Urinary bladder (tissue), 4 donors: ENCODE measurements around the gene CD83. TPM values are rescaled to one million over a fixed set of nuclear protein-coding genes. Genes with fewer than 3 reads are reported as not detected.

ENCODE experiments used
- DNase-seq: peaks from one replicate; pipeline ENCODE4 v3.0.0-alpha.2; 2015; ENCODE audit errors: extremely low spot score
- H3K27ac ChIP-seq: one replicate; pipeline ENCODE4 v1.5.1; 2013; ENCODE audit warnings: low read depth, mild to moderate bottlenecking, moderate library complexity
- H3K36me3 ChIP-seq: one replicate; pipeline ENCODE4 v1.6.1; 2013; ENCODE audit warnings: mild to moderate bottlenecking, moderate library complexity; ENCODE audit not compliant: insufficient read depth
- H3K4me1 ChIP-seq: one replicate; pipeline ENCODE4 v1.6.1; 2013; ENCODE audit warnings: mild to moderate bottlenecking, moderate library complexity; ENCODE audit not compliant: insufficient read depth
- H3K4me3 ChIP-seq: one replicate; pipeline ENCODE4 v1.5.1; 2013; ENCODE audit warnings: low read depth, low read length
- WGBS: extraction: QIAGEN DNeasy Blood & Tissue Kit; methylation state at CpG from one replicate; pipeline ENCODE4 v1.1.7; 2013; 5-methylcytosine and 5-hydroxymethylcytosine counted together
- polyA plus RNA-seq: library from polyadenylated mRNA; stranded (reverse); fragments of 200-250 nt; gene quantifications from one replicate; pipeline ENCODE4 v1.2.3, GENCODE V29; 2013
- total RNA-seq: library from RNA; depleted of rRNA; stranded (reverse); fragments of >200 nt; gene quantifications from one replicate; pipeline ENCODE4 v1.2.3, GENCODE V29; 2014
- donor health status: healthy with polysubstance abuse.
- donor health status: healthy.

CD83 gene
- total and polyA plus RNA-seq, 2 donors, result 1.8 to 16.9 TPM

- DNase-seq, result no peak
- no peak overlapping the region for H3K4me3 ChIP-seq
- H3K4me1 ChIP-seq, result no peaks in the 10 kb centered on the region
- no peaks in the 10 kb centered on the region for H3K36me3 ChIP-seq
- no peak overlapping the region for H3K27ac ChIP-seq
- WGBS, result 85% methylated on average over 1 of the region's 1 CpG
These were observed 34.2 kb downstream of the CD83 start for GRCh38 chr6:14151773-14152172.

DNA sequence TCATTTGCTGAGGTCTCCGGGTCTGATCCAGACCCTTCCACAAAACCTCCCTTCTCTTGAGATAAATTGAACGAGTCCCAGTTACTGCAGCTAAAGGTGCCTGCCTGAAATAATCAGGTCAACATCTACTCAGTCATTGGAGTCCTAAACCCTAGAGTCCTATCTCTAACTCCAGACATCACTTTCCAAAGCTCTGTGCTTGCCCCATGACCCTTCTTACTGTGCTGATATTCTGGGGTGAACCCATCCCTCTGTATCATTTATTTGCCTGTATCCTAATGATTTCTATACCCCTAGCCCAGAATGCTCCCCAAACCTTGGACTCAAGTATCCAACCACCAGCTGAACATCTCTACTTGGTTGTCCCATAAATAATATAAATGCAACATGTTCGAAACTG, 35.7 kb downstream of the CD83 start:
- Histone ChIP-seq H3K4me1 (no peaks in the 10 kb centered on the region), H3K27ac (no peak overlapping the region), H3K36me3 (no peaks in the 10 kb centered on the region), H3K4me3 (no peak overlapping the region)
- no peak for DNase-seq
- 93% methylated on average over 3 of the region's 3 CpGs for WGBS

DNA sequence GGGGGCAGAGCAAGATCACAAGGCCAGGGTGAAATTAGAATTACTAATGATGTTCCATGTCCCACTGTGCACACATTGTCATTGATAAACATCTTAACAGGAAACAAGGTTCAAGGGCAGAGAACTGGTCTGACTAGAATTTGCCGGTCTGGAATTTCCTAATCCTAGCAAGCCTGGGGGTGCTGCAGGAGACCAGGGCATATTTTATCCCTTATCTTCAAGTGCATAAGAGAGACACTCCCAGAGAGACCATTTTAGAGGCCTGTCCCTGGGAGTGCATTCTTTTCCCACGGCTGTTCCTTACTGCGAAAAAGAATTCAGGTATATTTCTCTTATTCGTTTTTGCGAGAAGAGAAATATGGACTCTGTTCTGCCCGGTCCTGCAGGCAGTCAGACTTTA, 41.5 kb downstream of the CD83 start:
- Histone ChIP-seq H3K27ac (no peak overlapping the region), H3K36me3 (no peaks in the 10 kb centered on the region), H3K4me1 (no peaks in the 10 kb centered on the region), H3K4me3 (no peak overlapping the region)
- WGBS, result 93% methylated on average over 6 of the region's 6 CpGs
- no peak for DNase-seq

GRCh38 chr6:14162826-14163225, 45.3 kb downstream of the CD83 start:
- 94% methylated on average over 2 of the region's 2 CpGs for WGBS
- no peaks in the 10 kb centered on the region for H3K36me3 ChIP-seq
- no peak for DNase-seq
- H3K4me1 ChIP-seq, result no peaks in the 10 kb centered on the region
- H3K4me3 ChIP-seq, result no peak overlapping the region
- H3K27ac ChIP-seq, result no peak overlapping the region

DNA sequence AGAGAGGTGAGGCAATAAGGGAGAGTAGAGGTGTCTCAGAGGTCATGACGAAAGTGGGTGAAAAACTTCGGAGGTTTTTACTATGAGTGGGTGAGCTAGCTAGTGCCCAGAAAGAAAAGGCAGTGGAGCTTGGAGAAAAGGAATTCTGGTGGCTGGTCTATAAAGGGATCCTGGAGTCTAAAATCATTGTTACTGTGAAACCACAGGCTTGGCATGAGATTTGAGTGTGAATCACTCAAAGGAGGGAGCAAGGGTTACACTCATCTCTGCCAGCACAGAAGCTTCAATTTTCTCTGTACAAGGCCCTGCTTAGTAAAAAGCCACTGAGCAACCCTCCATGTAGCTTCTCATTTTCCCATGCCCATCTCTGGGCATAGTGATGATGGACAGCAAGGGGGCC, 47.5 kb downstream of the CD83 start:
- 97% methylated on average over 2 of the region's 2 CpGs for WGBS
- Histone ChIP-seq H3K36me3 (no peaks in the 10 kb centered on the region), H3K4me1 (no peaks in the 10 kb centered on the region), H3K27ac (no peak overlapping the region), H3K4me3 (no peak overlapping the region)
- no peak for DNase-seq

GRCh38 chr6:14166839-14167238, 49.3 kb downstream of the CD83 start:
- WGBS, result 79% methylated on average over 4 of the region's 4 CpGs

DNA sequence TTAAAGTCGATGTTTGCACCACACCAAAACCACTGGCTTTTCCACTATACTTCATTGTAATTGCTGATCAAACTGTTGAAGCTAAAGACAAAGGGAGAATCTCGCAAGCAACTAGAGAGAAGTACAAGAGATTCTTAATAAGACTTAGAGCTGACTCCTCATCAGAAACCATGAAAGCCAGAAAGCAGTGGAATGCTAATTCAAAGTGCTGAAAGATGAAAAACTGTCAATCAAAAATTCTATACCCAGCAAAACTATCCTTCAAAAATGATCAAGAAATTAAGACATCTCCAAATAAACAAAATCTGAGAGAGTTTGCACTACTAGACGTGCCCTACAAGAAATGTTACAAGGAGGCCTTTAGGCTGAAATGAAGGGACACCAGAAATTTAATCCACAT, 52.6 kb downstream of the CD83 start:
- DNase-seq, result no peak
- Histone ChIP-seq H3K4me3 (no peak overlapping the region), H3K4me1 (no peaks in the 10 kb centered on the region), H3K36me3 (no peaks in the 10 kb centered on the region), H3K27ac (no peak overlapping the region)
- 89% methylated on average over 3 of the region's 3 CpGs for WGBS

More at GRCh38 chr6:14166839-14167238, 49.3 kb downstream of the CD83 start:
- no peaks in the 10 kb centered on the region for H3K4me1 ChIP-seq
- H3K4me3 ChIP-seq, result no peak overlapping the region
- H3K27ac ChIP-seq, result no peak overlapping the region
- no peak for DNase-seq
- no peaks in the 10 kb centered on the region for H3K36me3 ChIP-seq

- Histone ChIP-seq H3K36me3 (no peaks in the 10 kb centered on the region), H3K4me1 (no peaks in the 10 kb centered on the region), H3K4me3 (no peak overlapping the region), H3K27ac (no peak overlapping the region)
- WGBS, result 96% methylated on average over 1 of the region's 1 CpG
- no peak for DNase-seq
These were observed 55.0 kb downstream of the CD83 start for GRCh38 chr6:14172562-14172961.

GRCh38 chr6:14174226-14174625, 56.7 kb downstream of the CD83 start:
- 57% methylated on average over 3 of the region's 3 CpGs for WGBS
- DNase-seq, result no peak
- H3K36me3 ChIP-seq, result no peaks in the 10 kb centered on the region
- H3K4me3 ChIP-seq, result no peak overlapping the region
- no peak overlapping the region for H3K27ac ChIP-seq
- no peaks in the 10 kb centered on the region for H3K4me1 ChIP-seq

DNA sequence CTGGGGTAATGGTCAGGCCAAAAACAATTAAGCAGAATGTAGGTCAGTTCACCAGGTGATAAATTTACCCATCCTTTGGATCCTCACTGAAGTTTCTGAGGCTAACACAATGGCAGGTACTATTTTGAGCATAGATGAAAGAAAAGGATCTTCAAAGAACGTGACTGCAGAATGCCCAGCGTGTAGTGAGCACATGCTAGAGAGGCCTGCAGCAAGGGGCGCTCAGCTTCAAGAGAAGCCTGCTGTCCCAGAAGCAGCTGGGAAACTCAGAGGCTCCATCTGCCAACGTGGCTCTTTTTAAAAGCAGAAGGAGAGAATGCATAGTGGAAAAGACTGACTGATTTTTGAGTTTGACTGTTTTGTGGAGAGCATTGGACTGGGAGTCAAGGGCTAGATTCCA, 57.4 kb downstream of the CD83 start:
- no peaks in the 10 kb centered on the region for H3K36me3 ChIP-seq
- H3K4me1 ChIP-seq, result no peaks in the 10 kb centered on the region
- no peak overlapping the region for H3K4me3 ChIP-seq
- H3K27ac ChIP-seq, result no peak overlapping the region
- WGBS, result 79% methylated on average over 4 of the region's 4 CpGs
- no peak for DNase-seq

DNA sequence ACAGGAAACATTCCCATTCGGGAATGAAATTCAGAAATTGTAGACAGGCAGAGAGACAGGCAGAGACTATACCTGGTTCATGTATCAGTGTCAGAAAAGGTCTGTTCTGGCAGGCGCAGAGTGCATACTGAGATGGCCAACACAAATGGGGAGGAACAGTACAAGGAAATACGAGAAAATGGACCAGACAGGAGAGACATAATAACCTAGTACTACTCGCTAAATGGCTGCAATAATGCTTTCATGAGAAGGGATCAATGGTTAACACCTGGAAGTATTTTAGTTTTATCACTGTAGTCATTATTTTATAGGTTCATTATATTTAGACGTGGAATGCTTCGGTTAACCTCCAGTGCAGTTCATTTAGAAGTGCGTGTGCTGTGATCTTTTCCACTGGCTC, 58.9 kb downstream of the CD83 start:
- no peak for DNase-seq
- Histone ChIP-seq H3K36me3 (no peaks in the 10 kb centered on the region), H3K4me1 (no peaks in the 10 kb centered on the region), H3K27ac (no peak overlapping the region), H3K4me3 (no peak overlapping the region)
- WGBS, result 86% methylated on average over 7 of the region's 7 CpGs

GRCh38 chr6:14177413-14178082, 60.0 kb downstream of the CD83 start:
- no peak for DNase-seq
- Histone ChIP-seq H3K4me3 (no peak overlapping the region), H3K27ac (no peak overlapping the region), H3K36me3 (no peaks in the 10 kb centered on the region), H3K4me1 (no peaks in the 10 kb centered on the region)
- WGBS, result 86% methylated on average over 6 of the region's 6 CpGs

DNA sequence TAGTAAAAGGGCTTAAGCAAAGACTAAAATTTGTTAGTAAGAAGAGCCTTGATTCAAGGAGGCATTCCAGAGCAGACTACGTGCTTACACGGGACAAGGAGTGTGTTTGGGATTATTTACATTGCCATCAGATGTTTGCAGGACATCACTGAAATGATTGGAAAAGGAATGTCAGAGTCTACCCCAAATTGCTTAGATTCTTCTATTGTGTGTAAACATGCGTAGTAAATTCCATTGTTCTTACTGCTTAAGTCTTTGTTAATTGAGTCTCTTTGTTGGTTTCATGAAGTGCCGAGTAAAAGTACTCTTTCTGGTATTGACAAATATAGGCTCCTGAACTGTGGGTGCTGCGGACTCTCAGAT, 60.5 kb downstream of the CD83 start:
- Histone ChIP-seq H3K27ac (no peak overlapping the region), H3K4me1 (no peaks in the 10 kb centered on the region), H3K36me3 (no peaks in the 10 kb centered on the region), H3K4me3 (no peak overlapping the region)
- DNase-seq, result no peak
- WGBS, result 90% methylated on average over 5 of the region's 5 CpGs

- no peak overlapping the region for H3K27ac ChIP-seq
- H3K4me3 ChIP-seq, result no peak overlapping the region
- H3K36me3 ChIP-seq, result no peaks in the 10 kb centered on the region
- WGBS, result 83% methylated on average over 2 of the region's 2 CpGs
- DNase-seq, result no peak
- H3K4me1 ChIP-seq, result no peaks in the 10 kb centered on the region
These were observed 63.0 kb downstream of the CD83 start for GRCh38 chr6:14180609-14181008.

- Histone ChIP-seq H3K36me3 (no peaks in the 10 kb centered on the region), H3K4me3 (no peak overlapping the region), H3K27ac (no peak overlapping the region), H3K4me1 (no peaks in the 10 kb centered on the region)
- DNase-seq, result no peak
- 69% methylated on average over 1 of the region's 1 CpG for WGBS
These were observed 65.3 kb downstream of the CD83 start for GRCh38 chr6:14182916-14183315.
